Omental fat pad (tissue), 4 donors: Measurements from ENCODE around the gene CD300LF. TPM values are rescaled to one million over a fixed set of nuclear protein-coding genes. Genes with fewer than 3 reads are reported as not detected.

Experiments used
- ATAC-seq: fragments of 150-250 bp; one replicate; pipeline ENCODE4 v1.9.1; 2016; ENCODE audit warnings: mild to moderate bottlenecking, moderate library complexity; ENCODE audit not compliant: low FRiP score
- DNase-seq: peaks from one replicate; pipeline ENCODE4 v3.0.0-alpha.2; 2019; ENCODE audit warnings: low spot score
- CTCF ChIP-seq, 3 donors: fragments of 450-650 bp; IDR thresholded peaks; one replicate each; pipeline ENCODE4 v1.5.1; 2016 to 2017; ENCODE audit warnings: antibody characterized with exemption in 3 of 3, mild to moderate bottlenecking in 3 of 3, moderate library complexity in 2 of 3
- total RNA-seq, 4 donors: library from RNA; depleted of rRNA; stranded (reverse); fragments of >200 nt; gene quantifications; one replicate each; pipeline ENCODE4 v1.1.0, GENCODE V29; 2016

Gene CD300LF
- total RNA-seq, 4 donors from 2014 or later = 1.1 to 2.5 (median 2.2) TPM; not detected in 1

- no peak for TF ChIP-seq CTCF (IDR thresholded peaks at IDR 0.05)
- no peak for DNase-seq
- no peak for ATAC-seq
Observed at GRCh38 chr17:74694081-74694480, 18.6 kb downstream of the CD300LF start.

GRCh38 chr17:74691151-74691550, 21.6 kb downstream of the CD300LF start:
- ATAC-seq = no peak
- DNase-seq = no peak
- TF ChIP-seq CTCF (IDR thresholded peaks at IDR 0.05) = no peak

- DNase-seq (no peak), ATAC-seq (no peak)
- no peak for TF ChIP-seq CTCF (IDR thresholded peaks at IDR 0.05)
Observed at GRCh38 chr17:74690409-74690825, 22.3 kb downstream of the CD300LF start.

GRCh38 chr17:74687886-74688285, 24.8 kb downstream of the CD300LF start:
- TF ChIP-seq CTCF (IDR thresholded peaks at IDR 0.05) = no peak
- no peak for DNase-seq
- ATAC-seq = no peak

GRCh38 chr17:74686761-74687160, 26.0 kb downstream of the CD300LF start:
- DNase-seq (no peak), ATAC-seq (no peak)
- TF ChIP-seq CTCF (IDR thresholded peaks at IDR 0.05) = no peak

- DNase-seq (no peak), ATAC-seq (no peak)
- no peak for TF ChIP-seq CTCF (IDR thresholded peaks at IDR 0.05)
Observed at GRCh38 chr17:74682471-74683190, 30.1 kb downstream of the CD300LF start.

GRCh38 chr17:74682028-74682427, 30.7 kb downstream of the CD300LF start:
- no peak for TF ChIP-seq CTCF (IDR thresholded peaks at IDR 0.05)
- DNase-seq (no peak), ATAC-seq (no peak)
